Suprapubic skin (tissue), 4 donors: ENCODE results near the gene CFAP410.

Experiments used
- POLR2A ChIP-seq, 2 donors: fragments of 450-650 bp; IDR thresholded peaks; one replicate each; pipeline ENCODE4 v1.6.1; 2017; ENCODE audit warnings: antibody characterized with exemption in 2 of 2, mild to moderate bottlenecking in 2 of 2, moderate library complexity in 2 of 2
- POLR2AphosphoS5 ChIP-seq, 3 donors: sonication (generic); formaldehyde crosslinking; IDR thresholded peaks; one replicate each; pipeline ENCODE4 v1.6.1; 2017; ENCODE audit warnings: antibody characterized with exemption in 3 of 3
- TF ChIP-seq, protein P1 (sequence below), 2 donors: fragments of 200-600 bp in 1 of 2; fragments of 450-650 bp in 1 of 2; sonication (generic) in 1 of 2; IDR thresholded peaks; one replicate each; pipeline ENCODE4 v1.5.1; 2016 to 2019; ENCODE audit warnings: antibody characterized with exemption in 2 of 2, mild to moderate bottlenecking in 1 of 2, moderate library complexity in 1 of 2

DNA sequence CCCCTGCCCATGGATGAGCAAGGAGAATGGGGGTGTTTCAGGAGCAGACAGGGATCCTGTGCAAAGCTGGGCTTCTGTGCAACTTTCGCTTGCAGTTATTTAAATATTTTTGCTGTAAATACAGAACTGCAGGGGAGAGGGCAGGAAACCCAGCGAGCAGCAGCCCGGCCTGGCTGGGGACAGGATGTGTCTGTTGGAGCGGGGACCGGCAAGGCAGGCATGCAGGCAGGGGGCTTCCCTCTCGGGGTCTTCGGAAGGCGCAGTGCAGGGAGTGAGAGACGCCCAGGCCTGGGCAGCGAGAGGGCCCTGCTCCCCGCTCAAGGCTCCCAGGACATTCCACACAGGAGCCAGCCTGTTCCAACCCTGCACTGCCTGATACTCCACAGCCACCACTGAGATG is 55.2 kb downstream of the CFAP410 start:
- TF ChIP-seq, protein P1, sequence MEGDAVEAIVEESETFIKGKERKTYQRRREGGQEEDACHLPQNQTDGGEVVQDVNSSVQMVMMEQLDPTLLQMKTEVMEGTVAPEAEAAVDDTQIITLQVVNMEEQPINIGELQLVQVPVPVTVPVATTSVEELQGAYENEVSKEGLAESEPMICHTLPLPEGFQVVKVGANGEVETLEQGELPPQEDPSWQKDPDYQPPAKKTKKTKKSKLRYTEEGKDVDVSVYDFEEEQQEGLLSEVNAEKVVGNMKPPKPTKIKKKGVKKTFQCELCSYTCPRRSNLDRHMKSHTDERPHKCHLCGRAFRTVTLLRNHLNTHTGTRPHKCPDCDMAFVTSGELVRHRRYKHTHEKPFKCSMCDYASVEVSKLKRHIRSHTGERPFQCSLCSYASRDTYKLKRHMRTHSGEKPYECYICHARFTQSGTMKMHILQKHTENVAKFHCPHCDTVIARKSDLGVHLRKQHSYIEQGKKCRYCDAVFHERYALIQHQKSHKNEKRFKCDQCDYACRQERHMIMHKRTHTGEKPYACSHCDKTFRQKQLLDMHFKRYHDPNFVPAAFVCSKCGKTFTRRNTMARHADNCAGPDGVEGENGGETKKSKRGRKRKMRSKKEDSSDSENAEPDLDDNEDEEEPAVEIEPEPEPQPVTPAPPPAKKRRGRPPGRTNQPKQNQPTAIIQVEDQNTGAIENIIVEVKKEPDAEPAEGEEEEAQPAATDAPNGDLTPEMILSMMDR (IDR thresholded peaks at IDR 0.05) = no peak
- TF ChIP-seq POLR2A (IDR thresholded peaks at IDR 0.05) = no peak
- TF ChIP-seq POLR2AphosphoS5 (IDR thresholded peaks at IDR 0.05) = no peak
